IPS-18c (cell line): ENCODE data around the gene PNPO.
A peak's percentile ranks its signal among the peaks of the same experiment; 100 is the strongest.
"Not testable (repeated sequence)": the region's sequence is repeated elsewhere in the genome, so short reads cannot be mapped to it uniquely, and the experiment has no call there.

Experiments
- H3K4me3 ChIP-seq: 2 replicates; pipeline ENCODE4 v1.7.0; 2013; ENCODE audit warnings: low read depth, mild to moderate bottlenecking, low read length, moderate library complexity; ENCODE audit not compliant: insufficient read depth
- H3K9me3 ChIP-seq: one replicate; pipeline ENCODE4 v1.6.1; 2013; ENCODE audit warnings: mild to moderate bottlenecking, low read length, moderate library complexity; ENCODE audit not compliant: control insufficient read depth, insufficient read depth

PNPO gene

DNA sequence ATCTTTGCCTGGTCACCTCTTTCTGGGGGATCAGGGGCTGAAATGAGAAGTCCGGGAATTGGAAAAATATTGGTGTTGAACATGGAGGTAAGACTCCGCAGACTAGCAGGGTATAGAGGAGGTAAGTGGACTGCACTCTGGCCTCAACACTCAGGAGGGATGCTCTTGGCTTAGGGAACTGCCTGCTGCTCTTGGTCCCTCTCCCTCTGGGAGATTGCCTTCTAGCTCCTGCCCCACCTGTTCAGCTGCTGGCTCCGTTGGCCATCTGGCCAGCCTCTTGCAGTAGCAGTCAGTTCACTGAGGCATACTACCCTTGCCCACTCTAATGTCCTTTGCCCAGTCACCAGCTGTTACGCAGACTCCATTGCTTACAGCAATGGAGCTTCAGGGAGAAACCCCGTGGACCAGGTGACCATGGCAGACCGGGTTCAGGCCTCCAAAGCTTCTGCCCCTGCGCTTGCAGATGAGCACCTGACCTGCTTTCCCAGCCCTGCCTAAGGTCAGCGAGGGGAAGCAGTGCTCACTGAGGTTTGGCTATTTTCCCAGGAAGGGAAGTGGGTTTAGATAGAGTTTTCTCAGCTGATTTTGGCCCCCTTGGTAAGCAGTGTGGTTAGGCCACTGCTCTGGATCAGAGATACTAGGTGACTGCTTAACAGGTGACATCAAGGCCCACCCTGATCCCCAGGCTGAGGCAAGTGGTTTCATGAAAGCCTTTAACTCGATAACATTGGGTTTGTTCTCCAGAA lies 41.4 kb downstream of the PNPO start:
- no peak overlapping the region for H3K4me3 ChIP-seq
- no peaks in the 10 kb centered on the region for H3K9me3 ChIP-seq

DNA sequence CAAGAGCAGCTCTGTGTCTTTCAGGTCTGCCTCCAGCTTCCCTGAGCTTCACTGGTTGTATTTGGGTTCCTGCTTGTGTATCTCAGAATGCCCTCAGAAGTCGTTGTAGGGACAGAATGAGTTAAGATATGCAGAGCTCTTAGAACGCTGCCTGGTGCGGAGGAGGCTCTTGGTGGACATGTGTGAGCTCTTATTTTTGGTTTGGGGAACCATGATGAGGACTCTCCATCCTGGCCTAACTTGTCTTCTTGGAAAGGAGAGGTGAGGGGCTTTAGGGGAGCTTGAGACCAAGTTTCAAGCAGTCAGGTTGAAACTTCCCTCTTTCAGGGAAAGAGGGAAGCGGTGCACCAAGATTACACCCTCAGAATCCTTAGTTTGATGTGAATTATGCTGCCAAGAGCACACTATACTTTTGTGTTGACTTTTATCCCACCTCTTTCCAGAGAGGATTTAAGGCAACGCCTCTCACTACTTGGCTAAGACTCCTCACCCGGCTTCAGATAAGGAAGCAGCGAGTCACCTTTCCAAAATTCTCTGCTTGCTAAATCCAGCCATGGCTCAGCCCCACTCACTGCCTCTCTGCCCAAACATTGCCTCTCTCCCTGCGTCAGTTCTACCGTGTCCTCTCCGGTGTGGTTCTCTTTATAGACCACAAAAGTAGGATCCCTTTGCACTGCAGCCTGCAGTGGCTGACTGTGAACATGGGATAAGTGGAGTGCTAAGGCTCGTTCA lies 42.3 kb downstream of the PNPO start:
- H3K9me3 ChIP-seq = no peaks in the 10 kb centered on the region
- no peak overlapping the region for H3K4me3 ChIP-seq

DNA sequence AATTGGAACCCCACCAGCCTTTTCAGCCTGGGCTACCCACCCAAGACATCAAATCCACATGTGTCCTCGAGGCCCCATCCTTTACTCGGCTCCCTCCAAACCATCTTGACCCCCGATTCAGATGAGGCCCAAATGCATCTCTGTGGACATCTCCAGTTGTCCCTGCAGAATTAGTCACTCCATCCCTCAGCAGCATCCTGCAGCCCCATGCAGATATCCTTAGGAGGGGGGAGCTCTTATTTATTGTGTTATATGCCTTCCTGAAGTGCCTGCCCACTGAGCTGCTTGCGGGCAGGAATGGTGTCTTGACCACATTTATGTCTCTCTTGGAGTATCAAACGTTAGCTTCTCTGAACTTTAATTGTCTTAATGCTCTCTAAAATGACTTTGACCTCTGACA lies 45.1 kb downstream of the PNPO start:
- no peak overlapping the region for H3K4me3 ChIP-seq

DNA sequence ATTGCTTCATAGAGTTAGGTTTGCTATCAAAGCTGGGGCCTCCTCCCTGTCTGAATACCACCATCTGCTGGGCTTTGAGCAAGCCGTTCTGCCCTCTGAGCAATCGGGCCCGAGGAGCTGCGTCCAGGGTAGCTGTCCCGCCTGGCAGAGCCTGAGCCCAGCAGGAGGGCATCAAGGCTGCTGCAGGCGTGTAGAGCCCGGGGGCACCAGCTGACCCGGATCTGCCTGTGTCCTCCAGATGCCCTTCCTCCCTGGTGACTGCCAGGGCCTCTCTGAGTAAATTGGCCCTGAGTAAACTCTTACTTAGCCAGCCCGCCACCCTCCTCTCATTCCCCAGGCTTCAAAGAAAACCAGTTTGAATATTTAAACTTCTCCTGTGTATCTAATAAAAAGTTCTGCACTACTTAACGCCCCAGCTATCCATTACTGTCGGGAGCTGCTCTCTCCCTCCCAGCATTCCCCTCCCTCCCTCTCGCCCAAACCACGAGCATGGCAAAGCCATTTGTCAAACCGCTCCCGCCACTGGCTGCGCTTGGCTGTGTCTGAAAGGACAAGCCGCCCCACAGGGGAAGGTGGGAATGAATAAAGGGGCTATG lies 46.0 kb downstream of the PNPO start:
- Histone ChIP-seq H3K4me3 (peak overlapping the region; percentile 24; the same call in 1 of the 2 replicates), H3K9me3 (no peaks in the 10 kb centered on the region)

More for the DNA sequence above, 45.1 kb downstream of the PNPO start:
- H3K9me3 ChIP-seq = no peaks in the 10 kb centered on the region

DNA sequence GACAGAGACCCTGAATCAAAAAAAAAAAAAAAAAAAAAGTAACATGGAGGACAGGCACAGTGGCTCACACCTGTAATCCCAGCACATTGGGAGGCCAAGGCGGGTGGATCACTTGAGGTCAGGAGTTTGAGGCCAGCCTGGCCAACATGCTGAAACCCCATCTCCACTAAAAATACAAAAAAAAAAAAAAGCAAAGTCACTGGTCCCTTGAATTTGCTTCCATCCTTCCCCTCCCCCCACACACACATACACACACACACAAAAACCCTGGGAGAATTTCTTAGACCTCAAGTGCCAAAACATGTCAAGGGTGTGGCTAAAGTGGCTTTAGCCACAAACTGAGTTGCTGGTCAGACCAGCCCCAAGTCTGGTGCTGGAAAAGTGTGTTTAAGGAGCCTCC lies 47.1 kb downstream of the PNPO start:
- not testable (repeated sequence) for H3K4me3 ChIP-seq, H3K9me3 ChIP-seq

DNA sequence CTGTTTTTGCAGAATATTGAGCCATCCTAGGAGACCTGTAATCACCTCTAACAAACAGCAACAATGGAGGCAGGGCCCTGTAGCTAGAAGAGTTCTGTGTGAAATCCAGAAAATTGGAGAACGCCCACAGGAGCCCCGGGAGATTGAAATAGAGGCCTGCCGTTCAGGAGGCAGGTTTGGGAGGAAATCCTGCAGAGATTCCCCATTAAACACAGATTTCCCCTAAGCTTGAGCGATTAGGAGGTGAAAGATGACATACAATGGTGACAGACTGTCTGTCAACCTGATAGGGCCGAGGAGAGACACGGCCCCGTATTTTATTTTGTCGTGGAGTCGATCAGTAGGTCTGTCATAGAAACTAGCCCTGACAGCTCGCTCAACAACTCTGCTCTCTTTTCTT lies 47.8 kb downstream of the PNPO start:
- H3K9me3 ChIP-seq = no peaks in the 10 kb centered on the region
- H3K4me3 ChIP-seq = no peak overlapping the region

DNA sequence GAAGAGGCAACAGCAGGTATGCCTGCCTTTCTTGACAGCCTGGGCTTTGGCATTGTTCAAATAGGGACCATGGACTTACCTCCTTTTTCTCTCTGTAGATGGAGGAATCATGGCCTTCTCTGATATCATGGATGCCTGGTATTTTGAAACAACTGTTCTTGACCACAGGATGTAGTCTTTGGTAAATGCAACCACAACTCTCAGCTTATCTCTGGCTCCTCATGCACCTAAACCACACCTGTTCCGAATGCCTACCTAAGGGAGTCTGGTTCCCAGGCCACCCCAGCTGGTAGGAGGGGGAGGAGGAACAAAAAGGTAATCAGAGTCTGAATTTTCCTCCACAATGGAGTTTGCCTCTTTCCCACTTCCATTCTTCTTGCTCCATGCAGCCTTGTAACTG lies 48.3 kb downstream of the PNPO start:
- Histone ChIP-seq H3K4me3 (no peak overlapping the region), H3K9me3 (no peaks in the 10 kb centered on the region)

DNA sequence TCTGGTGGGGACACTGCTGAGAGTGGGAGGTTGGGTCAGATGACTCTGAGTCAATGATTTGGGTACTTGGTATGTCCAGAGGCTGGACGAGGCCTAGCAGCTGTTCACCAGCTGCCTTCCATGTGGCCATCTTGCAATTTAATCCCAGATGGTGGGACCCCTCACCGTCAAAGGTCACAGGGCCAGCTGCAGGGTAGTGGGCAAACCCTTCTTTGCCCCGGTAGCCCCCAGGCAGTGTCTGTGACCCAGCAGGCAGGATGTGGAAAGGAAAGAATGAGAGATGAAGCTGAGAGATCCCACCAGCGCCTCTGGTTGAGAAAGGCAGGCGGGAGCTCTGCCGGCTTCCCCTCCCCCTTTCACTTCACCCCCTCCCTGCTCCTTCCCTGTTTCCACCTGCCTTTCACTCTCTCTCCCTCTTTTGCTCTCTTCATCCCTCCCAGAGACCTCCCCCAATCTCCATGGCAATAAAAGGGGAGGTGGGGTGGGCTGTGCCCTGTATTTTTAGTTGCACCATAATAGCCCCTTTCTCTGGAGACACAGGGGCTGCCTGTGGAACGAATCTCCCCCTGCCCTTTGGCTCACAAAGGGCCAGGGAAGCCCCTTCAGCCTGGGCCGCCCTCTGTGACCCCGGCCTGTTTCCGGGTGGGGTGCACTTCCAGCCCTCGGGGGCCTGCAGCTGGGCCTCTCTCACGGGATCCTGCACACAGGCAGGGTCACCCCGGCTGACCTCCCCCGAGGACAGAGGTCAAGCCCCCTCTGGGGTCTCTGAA lies 49.8 kb downstream of the PNPO start:
- Histone ChIP-seq H3K9me3 (no peaks in the 10 kb centered on the region), H3K4me3 (no peak overlapping the region)

DNA sequence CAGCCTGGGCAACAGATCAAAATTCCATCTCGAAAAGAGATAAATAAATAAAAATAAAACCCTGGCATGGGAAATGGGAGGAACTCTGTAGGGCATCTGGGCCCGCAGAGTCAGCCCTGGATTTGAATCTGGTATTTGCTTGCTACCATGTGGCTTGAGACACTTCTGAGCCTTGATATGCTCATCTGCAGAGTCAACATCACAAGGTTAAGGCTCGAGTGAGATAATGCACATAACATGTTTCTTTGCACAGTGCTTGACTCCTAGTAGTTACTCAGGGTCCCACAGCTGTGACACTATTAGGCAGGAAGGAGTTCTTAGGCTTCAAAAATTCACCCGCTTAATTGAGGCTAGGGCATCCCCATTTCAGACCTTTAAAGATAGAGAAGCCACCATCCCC lies 50.8 kb downstream of the PNPO start:
- Histone ChIP-seq H3K4me3 (no peak overlapping the region), H3K9me3 (no peaks in the 10 kb centered on the region)

DNA sequence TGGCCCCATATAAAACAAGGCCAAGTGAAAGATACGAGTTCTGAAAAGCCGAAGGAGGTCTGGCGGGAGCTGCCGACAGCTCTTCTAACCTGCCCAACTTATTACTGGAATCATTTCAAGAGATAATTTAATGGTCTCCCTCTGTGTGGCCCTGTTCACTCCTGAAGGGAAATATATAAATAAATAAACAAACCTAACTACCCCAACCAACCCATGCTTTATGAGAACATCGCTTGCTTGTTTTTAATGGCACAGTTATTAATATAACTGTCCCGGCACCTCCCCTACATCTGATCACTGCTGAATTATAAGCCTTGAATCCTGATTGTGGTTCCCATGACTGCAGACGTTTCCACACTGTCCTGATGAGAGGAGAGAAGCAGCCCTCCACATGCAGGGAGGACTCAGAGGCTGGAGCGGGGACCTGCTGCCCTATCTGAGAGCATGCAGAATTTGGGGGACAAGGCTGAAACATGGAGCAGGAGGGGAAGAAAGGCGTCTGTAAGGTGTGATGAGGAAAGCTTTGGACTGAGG lies 51.7 kb downstream of the PNPO start:
- Histone ChIP-seq H3K9me3 (no peaks in the 10 kb centered on the region), H3K4me3 (no peak overlapping the region)

DNA sequence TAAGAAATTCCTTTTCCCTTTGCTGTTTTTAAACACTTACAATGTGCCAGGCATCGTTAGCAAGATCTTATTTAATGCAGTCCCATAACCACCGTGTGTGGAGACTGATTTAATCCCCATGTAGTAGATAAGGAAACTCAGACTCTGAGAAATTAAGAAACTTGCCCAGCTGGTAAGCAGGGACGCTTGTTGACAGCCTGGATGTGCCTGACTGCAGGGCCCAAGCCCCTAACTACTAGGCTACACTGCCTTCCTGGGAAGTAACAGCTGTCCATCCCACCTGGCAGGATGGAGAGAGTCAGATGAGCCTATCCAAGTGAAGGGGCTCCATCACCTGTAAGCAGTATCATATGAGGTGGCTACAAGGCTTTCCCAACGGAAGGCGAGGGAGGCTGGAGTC lies 52.6 kb downstream of the PNPO start:
- H3K4me3 ChIP-seq = no peak overlapping the region

DNA sequence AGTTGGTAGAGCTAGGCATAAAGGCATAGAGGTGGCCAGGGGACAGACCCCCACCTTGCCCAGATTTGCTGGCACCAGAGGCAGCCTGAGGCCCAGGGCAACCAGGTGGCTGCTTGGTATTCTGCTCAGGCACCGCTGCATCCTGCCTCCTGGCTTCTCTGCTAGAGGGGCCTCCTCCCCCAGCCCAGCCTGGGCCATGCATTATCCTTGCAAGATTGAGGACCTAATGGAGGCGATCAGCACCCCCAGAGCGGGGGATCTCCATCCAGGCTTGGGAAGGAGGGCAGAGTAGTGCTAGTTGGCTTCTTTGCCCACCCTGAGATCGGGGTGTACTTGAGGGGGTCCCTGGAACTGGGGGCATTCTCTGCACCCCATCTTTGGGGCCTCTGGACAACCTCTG lies 53.4 kb downstream of the PNPO start:
- H3K4me3 ChIP-seq = no peak overlapping the region
- H3K9me3 ChIP-seq = no peaks in the 10 kb centered on the region

More for the DNA sequence above, 52.6 kb downstream of the PNPO start:
- H3K9me3 ChIP-seq = no peaks in the 10 kb centered on the region

DNA sequence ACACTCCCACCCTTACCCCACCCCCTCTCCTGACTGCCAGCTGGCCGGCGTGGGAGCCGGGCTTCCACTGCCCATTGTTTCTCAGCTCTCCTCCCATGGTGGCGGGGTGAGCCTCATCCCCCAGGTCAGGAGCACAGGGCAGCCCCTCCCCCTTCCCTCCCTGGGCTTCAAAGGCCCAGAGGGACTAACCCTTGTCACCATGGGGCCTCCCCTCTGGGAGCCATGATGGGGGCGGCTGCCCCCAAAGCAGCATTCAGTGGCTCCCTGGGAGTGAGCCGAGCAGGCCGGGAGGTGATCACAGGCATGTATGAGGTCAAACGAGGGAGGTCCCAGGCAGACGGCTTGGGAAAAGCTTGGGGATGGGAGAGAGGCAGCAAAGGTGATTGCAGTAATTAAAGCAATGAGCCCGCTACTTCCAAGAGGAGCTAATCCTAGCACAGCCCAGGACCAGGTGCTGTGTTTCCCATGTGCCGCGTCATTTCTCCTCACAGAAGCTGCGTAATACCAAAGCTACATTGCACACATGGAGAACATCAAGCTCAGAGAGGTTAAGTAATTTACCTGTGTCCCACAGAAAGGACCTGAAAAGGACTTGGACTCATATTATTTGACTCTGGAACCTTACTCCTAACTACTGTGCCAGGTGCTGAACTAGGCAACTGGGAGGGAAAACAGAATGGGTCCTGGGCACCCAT lies 54.0 kb downstream of the PNPO start:
- no peaks in the 10 kb centered on the region for H3K9me3 ChIP-seq

DNA sequence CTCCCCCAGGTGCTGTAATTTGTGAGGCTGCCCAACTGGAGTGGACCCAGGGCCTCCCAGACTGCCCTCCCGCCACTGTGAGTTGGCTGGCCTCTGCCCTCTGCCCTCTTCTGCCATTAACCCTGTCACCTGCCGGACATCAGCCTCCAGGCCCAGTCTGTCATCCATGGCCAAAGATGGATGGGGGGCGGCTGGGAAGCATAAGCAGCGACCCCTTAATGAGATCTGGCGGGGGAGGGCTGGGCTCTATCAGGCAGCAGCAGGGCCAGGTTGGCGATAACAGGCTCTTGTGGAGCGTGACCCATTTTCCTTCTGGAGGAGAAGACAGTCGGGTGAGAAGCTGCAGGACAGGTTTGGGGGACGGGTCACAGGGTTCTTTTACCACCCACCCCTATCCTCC lies 54.8 kb downstream of the PNPO start:
- no peak overlapping the region for H3K4me3 ChIP-seq
- no peaks in the 10 kb centered on the region for H3K9me3 ChIP-seq

More for the DNA sequence above, 54.0 kb downstream of the PNPO start:
- no peak overlapping the region for H3K4me3 ChIP-seq

DNA sequence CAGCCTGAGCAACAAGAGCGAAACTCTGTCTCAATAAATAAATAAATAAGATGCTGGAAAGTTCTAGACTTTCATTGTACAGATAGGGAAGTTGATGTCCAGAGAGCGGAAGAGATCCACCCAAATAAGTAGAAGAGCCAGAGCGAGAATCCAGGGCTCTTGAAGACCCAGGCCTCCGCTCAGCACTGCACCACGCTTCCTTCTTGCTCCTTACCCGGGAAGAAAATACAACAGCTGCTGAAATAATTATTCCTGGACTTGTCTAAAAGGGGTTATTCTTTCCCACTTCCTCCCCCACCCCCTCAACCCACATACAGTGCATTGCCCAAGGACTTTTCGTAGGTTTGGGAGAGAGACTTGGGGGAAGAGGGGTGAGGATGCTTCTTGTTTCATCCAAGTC lies 56.2 kb downstream of the PNPO start:
- Histone ChIP-seq H3K4me3 (no peak overlapping the region), H3K9me3 (no peaks in the 10 kb centered on the region)

DNA sequence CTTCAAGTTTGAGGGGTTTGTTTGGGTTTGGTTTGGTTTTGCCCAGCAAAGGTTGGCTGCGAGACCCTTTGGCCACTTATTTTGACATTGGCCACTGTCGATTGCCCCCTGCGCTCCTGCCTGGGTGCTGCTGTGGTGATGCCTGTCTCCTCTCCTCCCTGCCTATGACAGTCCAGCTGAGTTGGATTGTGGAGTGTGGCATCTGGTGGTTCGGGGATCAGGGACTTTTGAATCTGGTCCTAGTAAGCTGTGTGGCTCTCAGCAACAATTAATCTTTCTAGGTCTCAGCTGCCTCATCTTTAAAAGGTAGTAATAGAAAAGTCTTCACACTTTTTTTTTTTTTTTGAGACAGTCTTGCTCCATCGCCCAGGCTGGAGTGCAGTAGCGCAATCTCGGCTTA lies 56.7 kb downstream of the PNPO start:
- Histone ChIP-seq H3K4me3 (no peak overlapping the region), H3K9me3 (no peaks in the 10 kb centered on the region)
